Measurements from ENCODE around the gene DEPDC1B. TPM values are rescaled to one million over a fixed set of nuclear protein-coding genes. Genes with fewer than 3 reads are reported as not detected.
A peak's percentile ranks its signal among the peaks of the same experiment; 100 is the strongest.

Gene DEPDC1B
- total RNA-seq, 4 donors from 2014 or later, result 0.49 to 1.9 (median 1.3) TPM

GRCh38 chr5:60677850-60678664 lies 21.9 kb downstream of the DEPDC1B start:
- no peak for TF ChIP-seq POLR2A (IDR thresholded peaks at IDR 0.05)
- TF ChIP-seq CTCF (IDR thresholded peaks at IDR 0.05), result peak in 5 of 6 experiments; percentile 23 to 74 (median 55)
- DNase-seq, result no peak
- Histone ChIP-seq H3K36me3 (no peaks in the 10 kb centered on the region), H3K4me3 (replicated peaks in 1 of 3) (no peak overlapping the region), H3K27ac (no peak overlapping the region), H3K9me3 (no peaks in the 10 kb centered on the region), H3K4me1 (no peaks in the 10 kb centered on the region), H3K27me3 (no peaks in the 10 kb centered on the region)
- intact Hi-C loops (cut with DNase I), result no loop called here
- 63 to 72% methylated on average over 6 of the region's 6 CpGs for WGBS, 2 donors

DNA sequence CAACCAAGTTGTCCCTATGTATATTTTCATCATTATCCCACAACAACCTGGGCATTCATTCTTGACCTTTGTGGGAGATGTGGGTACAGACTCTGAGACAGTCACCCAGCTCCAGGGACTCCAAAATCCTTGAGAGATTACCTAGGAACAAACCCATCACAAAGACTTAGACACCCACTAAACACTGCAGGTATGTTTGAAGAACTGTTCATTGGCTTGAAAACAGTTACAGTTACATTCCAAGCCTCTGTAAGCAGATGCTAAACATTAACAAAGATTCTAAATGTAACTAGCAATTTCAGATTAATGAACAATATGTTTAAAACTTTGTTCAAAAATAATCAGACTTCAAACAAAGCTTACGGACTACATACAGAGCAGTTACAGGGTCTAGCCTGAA lies 24.7 kb downstream of the DEPDC1B start:
- Histone ChIP-seq H3K9me3 (no peaks in the 10 kb centered on the region), H3K27ac (no peak overlapping the region), H3K36me3 (no peaks in the 10 kb centered on the region), H3K27me3 (no peaks in the 10 kb centered on the region), H3K4me3 (replicated peaks in 1 of 3) (no peak overlapping the region), H3K4me1 (no peaks in the 10 kb centered on the region)
- 94 to 97% methylated on average over 1 of the region's 1 CpG for WGBS, 2 donors
- TF ChIP-seq CTCF (IDR thresholded peaks at IDR 0.05) (no peak), POLR2A (IDR thresholded peaks at IDR 0.05) (no peak)
- no peak for DNase-seq
- intact Hi-C loops (cut with DNase I), result no loop called here

DNA sequence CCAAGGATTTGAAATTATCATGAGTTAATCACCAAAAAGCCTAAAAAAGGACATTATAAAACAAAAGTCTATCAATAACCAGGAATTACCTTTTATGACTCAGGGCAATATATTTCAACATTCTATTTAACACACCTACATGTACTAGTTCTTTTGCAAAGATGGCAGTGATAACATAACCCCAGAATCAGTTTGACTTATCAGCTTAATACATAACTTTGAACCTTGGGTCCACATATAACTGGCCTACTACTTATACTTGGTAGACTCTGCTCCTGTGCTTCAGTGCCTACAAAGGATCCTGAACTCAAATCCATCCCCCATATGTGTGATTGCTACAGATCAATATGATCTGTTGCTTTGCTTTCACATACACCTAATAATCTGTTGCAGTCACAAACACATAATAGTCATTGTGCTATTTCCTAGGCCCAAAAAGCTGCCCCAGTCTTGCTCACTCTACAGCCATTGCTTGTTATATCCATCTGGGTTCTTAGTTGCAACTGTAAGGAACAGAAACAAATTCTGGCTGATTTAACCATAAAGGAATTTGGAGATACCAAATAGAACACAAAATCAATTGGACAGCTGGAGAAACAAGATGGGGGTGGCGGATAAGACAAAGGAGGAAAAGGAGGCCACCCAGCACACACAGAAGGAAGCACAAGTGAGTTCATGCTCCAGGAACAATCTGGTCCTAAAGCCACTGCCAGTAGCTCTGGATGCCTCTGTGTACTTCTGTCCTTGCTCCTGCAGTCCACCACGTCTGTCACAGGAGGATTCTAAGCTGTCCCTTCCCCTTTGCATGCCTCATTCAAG lies 25.5 kb downstream of the DEPDC1B start:
- Histone ChIP-seq H3K4me3 (replicated peaks in 1 of 3) (no peak overlapping the region), H3K9me3 (no peaks in the 10 kb centered on the region), H3K36me3 (no peaks in the 10 kb centered on the region), H3K4me1 (no peaks in the 10 kb centered on the region), H3K27me3 (no peaks in the 10 kb centered on the region), H3K27ac (no peak overlapping the region)
- no peak for TF ChIP-seq POLR2A (IDR thresholded peaks at IDR 0.05)
- TF ChIP-seq CTCF (IDR thresholded peaks at IDR 0.05), result no peak
- intact Hi-C loops (cut with DNase I), result no loop called here
- 88 to 93% methylated on average over 2 of the region's 2 CpGs for WGBS, 2 donors
- DNase-seq, result no peak

GRCh38 chr5:60673334-60673733 lies 26.6 kb downstream of the DEPDC1B start:
- no peak for TF ChIP-seq CTCF (IDR thresholded peaks at IDR 0.05)
- TF ChIP-seq POLR2A (IDR thresholded peaks at IDR 0.05), result no peak
- Histone ChIP-seq H3K9me3 (no peaks in the 10 kb centered on the region), H3K36me3 (no peaks in the 10 kb centered on the region), H3K27me3 (no peaks in the 10 kb centered on the region), H3K4me1 (no peaks in the 10 kb centered on the region), H3K27ac (no peak overlapping the region), H3K4me3 (replicated peaks in 1 of 3) (no peak overlapping the region)
- 88 to 90% methylated on average over 2 of the region's 2 CpGs for WGBS, 2 donors
- intact Hi-C loops (cut with DNase I), result no loop called here
- no peak for DNase-seq
